PC-3 (cell line): ENCODE measurements around the gene NUTF2.

ENCODE experiments used
- EZH2phosphoT487 ChIP-seq: fragments of 300-600 bp; sonication (generic); IDR thresholded peaks from 2 replicates; pipeline ENCODE4 v1.6.1; 2018; ENCODE audit warnings: mild to moderate bottlenecking, antibody characterized with exemption, low read length, borderline replicate concordance
- TF ChIP-seq, protein P1 (sequence below): fragments of 300-600 bp; sonication (generic); conservative IDR thresholded peaks from 2 replicates; pipeline ENCODE4 v1.5.1; 2017; ENCODE audit warnings: antibody characterized with exemption, low read depth, mild to moderate bottlenecking, low read length

GRCh38 chr16:67822511-67822910 lies 24.2 kb upstream of the NUTF2 start:
- TF ChIP-seq, protein P1, sequence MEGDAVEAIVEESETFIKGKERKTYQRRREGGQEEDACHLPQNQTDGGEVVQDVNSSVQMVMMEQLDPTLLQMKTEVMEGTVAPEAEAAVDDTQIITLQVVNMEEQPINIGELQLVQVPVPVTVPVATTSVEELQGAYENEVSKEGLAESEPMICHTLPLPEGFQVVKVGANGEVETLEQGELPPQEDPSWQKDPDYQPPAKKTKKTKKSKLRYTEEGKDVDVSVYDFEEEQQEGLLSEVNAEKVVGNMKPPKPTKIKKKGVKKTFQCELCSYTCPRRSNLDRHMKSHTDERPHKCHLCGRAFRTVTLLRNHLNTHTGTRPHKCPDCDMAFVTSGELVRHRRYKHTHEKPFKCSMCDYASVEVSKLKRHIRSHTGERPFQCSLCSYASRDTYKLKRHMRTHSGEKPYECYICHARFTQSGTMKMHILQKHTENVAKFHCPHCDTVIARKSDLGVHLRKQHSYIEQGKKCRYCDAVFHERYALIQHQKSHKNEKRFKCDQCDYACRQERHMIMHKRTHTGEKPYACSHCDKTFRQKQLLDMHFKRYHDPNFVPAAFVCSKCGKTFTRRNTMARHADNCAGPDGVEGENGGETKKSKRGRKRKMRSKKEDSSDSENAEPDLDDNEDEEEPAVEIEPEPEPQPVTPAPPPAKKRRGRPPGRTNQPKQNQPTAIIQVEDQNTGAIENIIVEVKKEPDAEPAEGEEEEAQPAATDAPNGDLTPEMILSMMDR: no peak
- no peak for TF ChIP-seq EZH2phosphoT487
